Right renal pelvis (tissue), 4 donors: ENCODE measurements around the gene PRRG1. TPM values are rescaled to one million over a fixed set of nuclear protein-coding genes. Genes with fewer than 3 reads are reported as not detected.
"Not testable (repeated sequence)": the region's sequence is repeated elsewhere in the genome, so short reads cannot be mapped to it uniquely, and the experiment has no call there.

Source experiments
- DNase-seq, 4 donors: peaks; one replicate each; pipeline ENCODE4 v3.0.0-alpha.2; 2013; ENCODE audit warnings: low read depth in 4 of 4, low spot score in 3 of 4, missing footprints in 1 of 4
- polyA plus RNA-seq, 4 donors: library from polyadenylated mRNA; unstranded; fragments of 120-200 nt; gene quantifications; one replicate each; pipeline ENCODE4 v1.2.1, GENCODE V29; 2013; ENCODE audit not compliant: insufficient read length in 4 of 4

The PRRG1 gene
- polyA plus RNA-seq, 4 donors, result 20.3 to 28.5 (median 25.7) TPM

GRCh38 chrX:37462346-37462745 lies 113.2 kb downstream of the PRRG1 start:
- no peak for DNase-seq

GRCh38 chrX:37468124-37468739 lies 119.1 kb downstream of the PRRG1 start:
- no peak for DNase-seq

GRCh38 chrX:37470711-37471110 lies 121.5 kb downstream of the PRRG1 start:
- DNase-seq, result no peak

- no peak for DNase-seq
Measured at GRCh38 chrX:37472836-37473235, 123.7 kb downstream of the PRRG1 start.

GRCh38 chrX:37474478-37474877 lies 125.3 kb downstream of the PRRG1 start:
- no peak for DNase-seq

- no peak for DNase-seq
Measured at GRCh38 chrX:37476571-37477170, 127.5 kb downstream of the PRRG1 start.

- not testable (repeated sequence) for DNase-seq
Measured at GRCh38 chrX:37484335-37484734, 135.2 kb downstream of the PRRG1 start.

GRCh38 chrX:37485429-37485828 lies 136.3 kb downstream of the PRRG1 start:
- no peak for DNase-seq

- no peak for DNase-seq
Measured at GRCh38 chrX:37487271-37487670, 138.1 kb downstream of the PRRG1 start.

- no peak for DNase-seq
Measured at GRCh38 chrX:37488323-37488722, 139.2 kb downstream of the PRRG1 start.

- no peak for DNase-seq
Measured at GRCh38 chrX:37491686-37492085, 142.5 kb downstream of the PRRG1 start.

GRCh38 chrX:37495760-37496159 lies 146.6 kb downstream of the PRRG1 start:
- DNase-seq, result not testable (repeated sequence)

- not testable (repeated sequence) for DNase-seq
Measured at GRCh38 chrX:37497126-37497525, 148.0 kb downstream of the PRRG1 start.

GRCh38 chrX:37498323-37498722 lies 149.2 kb downstream of the PRRG1 start:
- not testable (repeated sequence) for DNase-seq

GRCh38 chrX:37499649-37500048 lies 150.5 kb downstream of the PRRG1 start:
- DNase-seq, result not testable (repeated sequence)

GRCh38 chrX:37504991-37505390 lies 155.8 kb downstream of the PRRG1 start:
- DNase-seq, result no peak

Other genes with a start within 250 kb of the PRRG1 start
- under 1 TPM; 0.13 to 0.24 (median 0.18) TPM for gene LANCL3, start 222.3 kb downstream of the PRRG1 start, polyA plus RNA-seq